Esophagus muscularis mucosa (tissue), 4 donors: Measurements from ENCODE around the gene MAOB.

Experiments used
- EP300 ChIP-seq: sonication (generic); formaldehyde crosslinking; IDR thresholded peaks from one replicate; pipeline ENCODE4 v1.6.1; 2017; ENCODE audit warnings: antibody characterized with exemption
- POLR2A ChIP-seq: fragments of 450-650 bp; IDR thresholded peaks from one replicate; pipeline ENCODE4 v1.6.1; 2017; ENCODE audit warnings: antibody characterized with exemption, moderate library complexity, mild to moderate bottlenecking, low read depth
- POLR2AphosphoS5 ChIP-seq, 2 donors: sonication (generic); formaldehyde crosslinking; IDR thresholded peaks; one replicate each; pipeline ENCODE4 v1.6.1; 2017; ENCODE audit warnings: antibody characterized with exemption in 2 of 2
- TF ChIP-seq, protein P1 (sequence below), 3 experiments: fragments of 200-600 bp in 2 of 3; fragments of 450-650 bp in 1 of 3; sonication (generic) in 2 of 3; IDR thresholded peaks; one replicate each; pipeline ENCODE4 v1.5.1; 2017 to 2019; ENCODE audit warnings: antibody characterized with exemption in 3 of 3, mild to moderate bottlenecking in 2 of 3, moderate library complexity in 1 of 3

DNA sequence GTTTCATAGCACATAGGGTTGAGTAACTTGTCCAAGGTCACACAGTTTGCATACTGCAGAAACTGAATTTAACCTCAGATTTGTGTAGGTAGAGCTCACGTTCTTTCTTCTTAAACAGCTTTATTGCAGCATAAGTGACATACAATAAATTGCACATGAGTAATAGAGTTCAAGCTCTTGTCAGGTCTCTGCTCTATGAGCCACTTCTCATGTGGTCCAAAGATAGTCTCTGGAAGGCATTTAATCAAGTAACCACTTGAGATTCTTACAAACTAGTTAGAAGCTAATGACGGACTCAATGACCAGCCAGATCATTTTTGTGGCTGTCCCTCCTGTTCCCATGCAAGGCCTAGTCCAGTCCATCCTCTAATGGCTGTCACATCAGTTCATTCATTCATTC lies 68.9 kb downstream of the MAOB start:
- TF ChIP-seq, protein P1, sequence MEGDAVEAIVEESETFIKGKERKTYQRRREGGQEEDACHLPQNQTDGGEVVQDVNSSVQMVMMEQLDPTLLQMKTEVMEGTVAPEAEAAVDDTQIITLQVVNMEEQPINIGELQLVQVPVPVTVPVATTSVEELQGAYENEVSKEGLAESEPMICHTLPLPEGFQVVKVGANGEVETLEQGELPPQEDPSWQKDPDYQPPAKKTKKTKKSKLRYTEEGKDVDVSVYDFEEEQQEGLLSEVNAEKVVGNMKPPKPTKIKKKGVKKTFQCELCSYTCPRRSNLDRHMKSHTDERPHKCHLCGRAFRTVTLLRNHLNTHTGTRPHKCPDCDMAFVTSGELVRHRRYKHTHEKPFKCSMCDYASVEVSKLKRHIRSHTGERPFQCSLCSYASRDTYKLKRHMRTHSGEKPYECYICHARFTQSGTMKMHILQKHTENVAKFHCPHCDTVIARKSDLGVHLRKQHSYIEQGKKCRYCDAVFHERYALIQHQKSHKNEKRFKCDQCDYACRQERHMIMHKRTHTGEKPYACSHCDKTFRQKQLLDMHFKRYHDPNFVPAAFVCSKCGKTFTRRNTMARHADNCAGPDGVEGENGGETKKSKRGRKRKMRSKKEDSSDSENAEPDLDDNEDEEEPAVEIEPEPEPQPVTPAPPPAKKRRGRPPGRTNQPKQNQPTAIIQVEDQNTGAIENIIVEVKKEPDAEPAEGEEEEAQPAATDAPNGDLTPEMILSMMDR (IDR thresholded peaks at IDR 0.05), result no peak
- no peak for TF ChIP-seq POLR2AphosphoS5 (IDR thresholded peaks at IDR 0.05)
- TF ChIP-seq EP300, result no peak
- no peak for TF ChIP-seq POLR2A
